SU-DHL-6 (cell line): ENCODE measurements around the gene AFG1L.

ENCODE experiments used
- H2AFZ ChIP-seq: fragments of 200-600 bp; sonication (generic); 2 replicates; pipeline ENCODE4 v1.6.1; 2014; ENCODE audit warnings: low read depth, mild to moderate bottlenecking, moderate library complexity, mixed read lengths, antibody characterized with exemption, low read length; ENCODE audit not compliant: severe bottlenecking
- H3F3A ChIP-seq: fragments of 200-600 bp; shearing (Covaris generic); 2 replicates; pipeline ENCODE4 v1.6.0; 2016; ENCODE audit warnings: antibody characterized with exemption, mild to moderate bottlenecking; ENCODE audit not compliant: insufficient read depth
- H3K27ac ChIP-seq: fragments of 200-600 bp; sonication (generic); 2 replicates; pipeline ENCODE4 v1.5.1; 2016; ENCODE audit warnings: low read depth, mild to moderate bottlenecking, low read length, moderate library complexity, mixed read lengths
- H3K27me3 ChIP-seq: fragments of 200-600 bp; sonication (generic), shearing (Covaris generic); 2 replicates; pipeline ENCODE4 v1.6.0; 2014; ENCODE audit warnings: mild to moderate bottlenecking, low read length
- H3K36me3 ChIP-seq: fragments of 200-600 bp; sonication (generic); 2 replicates; pipeline ENCODE4 v1.6.1; 2014; ENCODE audit warnings: mild to moderate bottlenecking, low read length, mixed read lengths
- H3K4me2 ChIP-seq: fragments of 300-600, 200-600 bp; shearing (Covaris generic), sonication (generic); 2 replicates; pipeline ENCODE4 v1.6.0; 2014; ENCODE audit warnings: low read length, low read depth, mild to moderate bottlenecking; ENCODE audit not compliant: poor library complexity, severe bottlenecking
- H3K4me3 ChIP-seq: fragments of 200-600 bp; sonication (generic); 2 replicates; pipeline ENCODE4 v1.5.1; 2014; ENCODE audit warnings: antibody characterized with exemption, low read length, mild to moderate bottlenecking, mixed read lengths; ENCODE audit not compliant: insufficient read depth, poor library complexity, severe bottlenecking
- H3K79me2 ChIP-seq: fragments of 200-600 bp; sonication (generic); 2 replicates; pipeline ENCODE4 v1.6.1; 2014; ENCODE audit warnings: mild to moderate bottlenecking, low read length, moderate library complexity; ENCODE audit not compliant: insufficient read depth
- H3K9ac ChIP-seq: fragments of 200-600 bp; sonication (generic); 2 replicates; pipeline ENCODE4 v1.7.0; 2014; ENCODE audit warnings: mild to moderate bottlenecking, low read length
- H3K9me2 ChIP-seq: fragments of 200-600 bp; sonication (generic); replicated peaks from 2 replicates; pipeline ENCODE4 v1.6.1; 2014; ENCODE audit warnings: low read length; ENCODE audit not compliant: insufficient read depth
- H3K9me3 ChIP-seq: fragments of 200-600 bp; sonication (generic); 2 replicates; pipeline ENCODE4 v1.6.1; 2014; ENCODE audit warnings: low read length, mixed read lengths; ENCODE audit not compliant: insufficient read depth
- H4K20me1 ChIP-seq: fragments of 200-600 bp; sonication (generic); 2 replicates; pipeline ENCODE4 v1.6.1; 2014; ENCODE audit warnings: low read depth, mild to moderate bottlenecking, antibody characterized with exemption, low read length, moderate library complexity, mixed read lengths
- EZH2phosphoT487 ChIP-seq: fragments of 200-600 bp; sonication (generic), shearing (Covaris generic); conservative IDR thresholded peaks from 2 replicates; pipeline ENCODE4 v1.6.1; 2018; ENCODE audit warnings: mild to moderate bottlenecking, antibody characterized with exemption, low read length, moderate library complexity, mixed read lengths
- TF ChIP-seq, protein P1 (sequence below): fragments of 200-600 bp; sonication (generic); IDR thresholded peaks from one replicate; pipeline ENCODE4 v1.5.1; 2017; ENCODE audit warnings: antibody characterized with exemption, mild to moderate bottlenecking, low read length, moderate library complexity; ENCODE audit not compliant: insufficient read depth, poor library complexity, severe bottlenecking

Gene AFG1L

DNA sequence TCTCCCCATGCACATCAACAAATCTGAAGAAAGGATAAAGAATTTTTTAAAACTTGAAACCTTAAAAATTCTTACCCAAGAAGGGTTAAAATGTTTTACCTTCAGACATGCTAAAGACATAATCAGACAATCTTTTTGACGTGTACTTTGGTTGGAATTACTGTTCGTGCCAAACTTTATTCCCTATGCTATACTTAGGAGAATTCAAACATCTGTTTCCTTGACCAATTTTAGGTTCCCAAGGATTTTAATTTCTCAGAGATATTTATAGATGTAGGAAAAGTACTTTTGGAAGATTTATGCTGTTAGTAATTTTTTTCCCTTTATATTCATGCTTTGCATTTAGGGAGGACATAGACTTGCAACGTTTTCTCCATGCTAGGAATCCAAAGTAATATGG lies 108.4 kb downstream of the AFG1L start:
- Histone ChIP-seq H3F3A (no peaks in the 10 kb centered on the region), H3K79me2 (no peaks in the 10 kb centered on the region), H3K4me2 (no peak overlapping the region), H3K4me3 (no peak overlapping the region), H3K9me3 (no peaks in the 10 kb centered on the region), H3K36me3 (no peaks in the 10 kb centered on the region; the same call in 1 of the 2 replicates), H3K9me2 (no peaks in the 10 kb centered on the region), H3K9ac (no peak overlapping the region), H2AFZ (no peak overlapping the region), H4K20me1 (no peaks in the 10 kb centered on the region), H3K27me3 (no peaks in the 10 kb centered on the region), H3K27ac (no peak overlapping the region)
- TF ChIP-seq EZH2phosphoT487 = no peak
- TF ChIP-seq, protein P1, sequence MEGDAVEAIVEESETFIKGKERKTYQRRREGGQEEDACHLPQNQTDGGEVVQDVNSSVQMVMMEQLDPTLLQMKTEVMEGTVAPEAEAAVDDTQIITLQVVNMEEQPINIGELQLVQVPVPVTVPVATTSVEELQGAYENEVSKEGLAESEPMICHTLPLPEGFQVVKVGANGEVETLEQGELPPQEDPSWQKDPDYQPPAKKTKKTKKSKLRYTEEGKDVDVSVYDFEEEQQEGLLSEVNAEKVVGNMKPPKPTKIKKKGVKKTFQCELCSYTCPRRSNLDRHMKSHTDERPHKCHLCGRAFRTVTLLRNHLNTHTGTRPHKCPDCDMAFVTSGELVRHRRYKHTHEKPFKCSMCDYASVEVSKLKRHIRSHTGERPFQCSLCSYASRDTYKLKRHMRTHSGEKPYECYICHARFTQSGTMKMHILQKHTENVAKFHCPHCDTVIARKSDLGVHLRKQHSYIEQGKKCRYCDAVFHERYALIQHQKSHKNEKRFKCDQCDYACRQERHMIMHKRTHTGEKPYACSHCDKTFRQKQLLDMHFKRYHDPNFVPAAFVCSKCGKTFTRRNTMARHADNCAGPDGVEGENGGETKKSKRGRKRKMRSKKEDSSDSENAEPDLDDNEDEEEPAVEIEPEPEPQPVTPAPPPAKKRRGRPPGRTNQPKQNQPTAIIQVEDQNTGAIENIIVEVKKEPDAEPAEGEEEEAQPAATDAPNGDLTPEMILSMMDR = no peak

DNA sequence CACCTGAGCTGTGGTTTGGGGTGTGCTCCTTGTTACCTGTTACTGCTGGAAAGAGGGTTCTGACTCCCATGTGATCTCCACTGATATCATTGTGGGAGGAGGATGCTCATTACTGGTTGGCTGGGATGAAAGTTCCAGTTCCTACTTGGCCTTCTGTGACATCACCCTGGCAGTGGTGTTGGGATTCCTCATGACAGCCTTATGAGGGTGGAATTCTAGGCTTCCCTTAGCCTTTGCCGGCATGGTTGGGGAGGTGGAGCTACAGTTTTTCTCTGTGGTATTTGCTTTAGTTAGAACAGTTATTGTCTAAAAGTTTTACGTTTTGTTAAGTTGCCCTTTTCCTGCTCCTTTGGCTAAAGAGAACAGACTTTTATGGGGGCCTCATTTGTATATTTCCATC lies 112.1 kb downstream of the AFG1L start:
- Histone ChIP-seq H2AFZ (no peak overlapping the region), H3K4me3 (no peak overlapping the region), H3K4me2 (no peak overlapping the region), H3K9me2 (no peaks in the 10 kb centered on the region), H3K9ac (no peak overlapping the region), H3K36me3 (no peaks in the 10 kb centered on the region; the same call in 1 of the 2 replicates), H3F3A (no peaks in the 10 kb centered on the region), H3K79me2 (no peaks in the 10 kb centered on the region), H3K9me3 (no peaks in the 10 kb centered on the region), H4K20me1 (no peaks in the 10 kb centered on the region), H3K27me3 (no peaks in the 10 kb centered on the region), H3K27ac (no peak overlapping the region)
- TF ChIP-seq, protein P1 = no peak
- TF ChIP-seq EZH2phosphoT487 = no peak

DNA sequence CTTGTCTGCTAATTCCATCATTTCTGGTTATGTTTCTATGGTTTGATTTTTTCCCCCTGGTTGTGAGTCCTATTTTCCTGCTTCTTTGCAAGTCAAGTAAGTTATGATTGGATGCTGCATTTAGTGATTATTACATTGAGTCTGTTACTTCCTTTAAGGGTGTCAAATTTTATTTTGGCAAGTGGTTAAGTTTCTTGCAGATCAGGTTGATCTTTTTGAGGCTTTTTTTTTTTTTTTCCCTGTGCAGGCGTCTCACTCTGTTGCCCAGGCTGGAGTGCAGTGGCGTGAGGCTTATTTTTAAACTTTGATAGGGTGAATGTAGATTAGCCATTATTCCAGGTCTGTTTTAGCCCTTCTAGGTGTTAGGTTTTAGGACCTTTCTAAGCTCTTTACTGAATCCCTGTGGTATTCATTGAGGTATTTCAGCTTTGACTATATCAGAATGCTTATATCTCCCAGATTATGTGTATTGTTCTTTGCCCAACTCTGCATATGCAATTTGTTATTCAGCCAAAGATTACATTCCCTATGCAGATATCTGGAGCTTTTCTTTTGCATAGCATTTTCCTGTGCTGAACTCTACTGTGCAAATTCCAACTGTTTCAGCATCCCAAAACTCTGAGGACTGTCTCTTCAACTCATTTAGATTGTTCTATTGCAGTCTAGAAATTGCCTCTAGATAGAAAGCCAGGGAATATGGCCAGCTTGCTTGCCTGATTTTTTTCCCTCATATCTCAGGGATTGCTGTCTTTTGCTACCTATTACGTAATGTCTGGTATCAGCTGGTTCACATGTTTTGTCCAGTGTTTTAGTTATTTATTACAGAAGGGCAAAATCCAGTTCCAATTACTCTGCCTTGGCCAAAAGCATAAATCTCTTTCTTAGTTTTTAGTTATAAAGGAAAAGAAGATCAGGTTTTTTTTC lies 113.3 kb downstream of the AFG1L start:
- no peaks in the 10 kb centered on the region for H3K79me2 ChIP-seq
- no peak overlapping the region for H3K4me3 ChIP-seq
- H3K27me3 ChIP-seq = no peaks in the 10 kb centered on the region
- no peaks in the 10 kb centered on the region; the same call in 1 of the 2 replicates for H3K36me3 ChIP-seq
- no peaks in the 10 kb centered on the region for H4K20me1 ChIP-seq
- H2AFZ ChIP-seq = no peak overlapping the region
- no peak overlapping the region for H3K4me2 ChIP-seq
- H3F3A ChIP-seq = no peaks in the 10 kb centered on the region
- H3K9me3 ChIP-seq = no peaks in the 10 kb centered on the region
- TF ChIP-seq, protein P1 = no peak
- no peak for TF ChIP-seq EZH2phosphoT487
- H3K27ac ChIP-seq = no peak overlapping the region
- no peak overlapping the region for H3K9ac ChIP-seq
- no peaks in the 10 kb centered on the region for H3K9me2 ChIP-seq
